K562 (cell line): Measurements from ENCODE around the gene RALB. TPM values are rescaled to one million over a fixed set of nuclear protein-coding genes. Genes with fewer than 3 reads are reported as not detected.
A peak's percentile ranks its signal among the peaks of the same experiment; 100 is the strongest.

Source experiments
- ATAC-seq: fragments of 200-7000 bp; cut with Tn5 transposase; 3 replicates; pipeline ENCODE4 v1.9.1; 2020; ENCODE audit warnings: moderate library complexity
- BruUV-seq: library from RNA; stranded (reverse); fragments of 400-500 nt; replicated peaks from 2 replicates; lab custom pipeline; 2021; lab: Mats Ljungman, UMichigan
- CTCF ChIA-PET: fragments of 300-600 bp; formaldehyde crosslinking; extraction: SDS; loops from one replicate; lab custom pipeline; 2021; ENCODE audit warnings: low intra/inter-chr PET ratio; lab: Yijun Ruan, JAX
- POLR2A ChIA-PET: fragments of 300-600, 350-650 bp; sonication (Branson Sonifier 250); formaldehyde crosslinking; extraction: SDS; loops from one replicate; lab custom pipeline; 2021; ENCODE audit warnings: antibody characterized with exemption, inconsistent platforms; lab: Yijun Ruan, JAX
- DNase-seq, 4 experiments: peaks; one replicate each; pipeline versions ENCODE4 v3.0.0 to v3.0.0-alpha.2; 2011 to 2018; ENCODE audit warnings: low spot score in 3 of 4, mixed read lengths in 3 of 4; ENCODE audit errors: extremely low read depth in 1 of 4
- FAIRE-seq: peaks from 2 replicates; lab custom pipeline; 2011; peaks lifted over from hg19 to GRCh38; lab: Jason Lieb, UNC
- H2AFZ ChIP-seq: 2 replicates; pipeline ENCODE4 v1.6.0; 2011; ENCODE audit warnings: low read depth, low read length, control low read depth, inconsistent platforms
- H3K27ac ChIP-seq: fragments of 200-600 bp; 3 replicates; pipeline ENCODE4 v1.8.0; 2011; ENCODE audit warnings: low read depth, mild to moderate bottlenecking, control low read depth, inconsistent platforms, low read length, moderate library complexity, mixed read lengths; ENCODE audit errors: extremely low read depth
- H3K27me3 ChIP-seq, 2 experiments: fragments of 300-600 bp in 1 of 2; 2 replicates in 1 of 2; 3 replicates in 1 of 2; pipeline versions ENCODE4 v1.6.0 to v1.8.0; 2011; ENCODE audit warnings: inconsistent platforms in 2 of 2, low read length in 2 of 2, mild to moderate bottlenecking in 1 of 2, mixed read lengths in 1 of 2, moderate library complexity in 1 of 2; ENCODE audit not compliant: control insufficient read depth in 2 of 2, insufficient read depth in 2 of 2
- H3K36me3 ChIP-seq: fragments of 300-600 bp; 3 replicates; pipeline ENCODE4 v1.8.0; 2011; ENCODE audit warnings: mild to moderate bottlenecking, low read length, inconsistent platforms; ENCODE audit not compliant: control insufficient read depth, insufficient read depth
- H3K4me1 ChIP-seq, 2 experiments: fragments of 200-600 bp in 1 of 2; replicated peaks in 1 of 2; 2 replicates in 1 of 2; 3 replicates in 1 of 2; pipeline versions ENCODE4 v1.5.1 to v1.8.0; 2011; ENCODE audit warnings: inconsistent platforms in 2 of 2, low read length in 2 of 2, mild to moderate bottlenecking in 1 of 2, mixed read lengths in 1 of 2, moderate library complexity in 1 of 2; ENCODE audit not compliant: control insufficient read depth in 2 of 2, insufficient read depth in 2 of 2
- H3K4me2 ChIP-seq: 2 replicates; pipeline ENCODE4 v1.6.1; 2011; ENCODE audit warnings: low read length, control low read depth, inconsistent platforms, mixed read lengths; ENCODE audit not compliant: insufficient read depth
- H3K4me3 ChIP-seq: fragments of 200-600 bp; sonication (generic), shearing (Covaris generic); 2 replicates; pipeline ENCODE4 v1.5.1; 2016; ENCODE audit warnings: control low read depth, inconsistent platforms
- H3K79me2 ChIP-seq: fragments of 200-600 bp; 3 replicates; pipeline ENCODE4 v1.8.0; 2011; ENCODE audit warnings: low read length, inconsistent platforms; ENCODE audit not compliant: control insufficient read depth, insufficient read depth
- H3K9ac ChIP-seq, 2 experiments: 2 replicates each; pipeline versions ENCODE4 v1.6.0 to v1.6.1; 2011; ENCODE audit warnings: low read depth in 2 of 2, low read length in 2 of 2, control low read depth in 1 of 2, inconsistent platforms in 1 of 2, mild to moderate bottlenecking in 1 of 2, mixed read lengths in 1 of 2; ENCODE audit not compliant: insufficient read depth in 1 of 2
- H3K9me1 ChIP-seq: one replicate; pipeline ENCODE4 v1.6.0; 2011; ENCODE audit warnings: inconsistent platforms, mild to moderate bottlenecking, low read length, moderate library complexity; ENCODE audit not compliant: control insufficient read depth, insufficient read depth
- H3K9me3 ChIP-seq: replicated peaks from 2 replicates; pipeline ENCODE4 v1.5.1; 2011; ENCODE audit warnings: low read depth, low read length, inconsistent platforms; ENCODE audit not compliant: control insufficient read depth, insufficient read depth
- H4K20me1 ChIP-seq: replicated peaks from 2 replicates; pipeline ENCODE4 v1.6.1; 2011; ENCODE audit warnings: low read length, inconsistent platforms, mixed read lengths; ENCODE audit not compliant: control insufficient read depth, insufficient read depth
- LCOR ChIP-seq: sonication (generic); formaldehyde crosslinking; IDR thresholded peaks from 2 replicates; pipeline ENCODE4 v1.8.0; 2022; ENCODE audit warnings: mild to moderate bottlenecking, missing genetic modification reagents
- NFATC3 ChIP-seq: fragments of 450-650 bp; IDR thresholded peaks from 2 replicates; pipeline ENCODE4 v1.6.1; 2017; ENCODE audit warnings: mild to moderate bottlenecking
- POLR2G ChIP-seq: fragments of 200-400 bp; formaldehyde crosslinking; IDR thresholded peaks from 2 replicates; pipeline ENCODE4 v1.6.1; 2017; ENCODE audit warnings: low read depth, mild to moderate bottlenecking, antibody characterized with exemption, low read length, moderate library complexity
- SMAD4 ChIP-seq: fragments of 250-450 bp; sonication (Bioruptor Pico); conservative IDR thresholded peaks from 2 replicates; pipeline ENCODE4 v1.8.0; 2021; ENCODE audit warnings: inconsistent platforms, mild to moderate bottlenecking, moderate library complexity
- WHSC1 ChIP-seq: IDR thresholded peaks from one replicate; pipeline ENCODE4 v1.6.1; 2012; ENCODE audit warnings: low read length, control low read depth, inconsistent platforms
- ZNF395 ChIP-seq: fragments of 200-800 bp; sonication (Bioruptor generic); IDR thresholded peaks from 2 replicates; pipeline ENCODE4 v1.6.1; 2017; ENCODE audit warnings: missing genetic modification characterization, missing compliant biosample characterization
- ZNF551 ChIP-seq: fragments of 250-450 bp; sonication (Bioruptor Pico); IDR thresholded peaks from 2 replicates; pipeline ENCODE4 v1.5.0; 2021; ENCODE audit warnings: mild to moderate bottlenecking, moderate library complexity
- WGBS: fragments of 100-300 bp; shearing (Covaris generic); methylation state at CpG from one replicate; pipeline ENCODE4 v1.1.6; 2016; ENCODE audit warnings: low coverage, mixed read lengths; ENCODE audit not compliant: insufficient coverage; ENCODE audit errors: missing lambda C conversion rate; 5-methylcytosine and 5-hydroxymethylcytosine counted together
- in situ Hi-C: fragments of 300-500 bp; cut with MboI; formaldehyde crosslinking; loops from 4 replicates; pipeline ENCODE4 v1.15.0; 2018; ENCODE audit warnings: inconsistent platforms, mixed read lengths
- intact Hi-C: fragments of 100-400 bp; cut with micrococcal nuclease; formaldehyde crosslinking; loops from 2 replicates; pipeline ENCODE4 v1.14.2; 2022
- polyA plus RNA-seq, 8 experiments: library from polyadenylated mRNA; depleted of rRNA in 4 of 8; stranded (reverse) in 5 of 8; unstranded in 3 of 8; fragments of >200 nt; fragmentation: Nextera tagmentation in 2 of 8; fragmentation: Illumina TruSeq in 1 of 8; extraction: Ambion mirVana in 2 of 8; extraction: Trizol in 1 of 8; gene quantifications; 2 replicates each; pipeline versions ENCODE4 v1.2.1 to v1.2.3, GENCODE V29; 2011 to 2014; ENCODE audit warnings: inconsistent platforms in 1 of 8, missing spikeins in 1 of 8
- total RNA-seq, 7 experiments: library from RNA; depleted of rRNA in 6 of 7; stranded (reverse); fragments of >200 nt in 6 of 7; fragmentation: Illumina TruSeq in 2 of 7; extraction: Trizol in 2 of 7; gene quantifications; 2 replicates each; pipeline versions ENCODE4 v1.2.1 to v1.2.3, GENCODE V29; 2011 to 2021; ENCODE audit warnings: low replicate concordance in 1 of 7

RALB gene
- total and polyA plus RNA-seq, 9 of the 15 experiments (the other 6 are each of a cell fraction or from before 2014, with no cell fraction given): 14.8 to 65.6 (median 38.4) TPM

GRCh38 chr2:120218181-120218580 lies 34.5 kb upstream of the RALB start:
- no TSS peak for BruUV-seq
- Histone ChIP-seq H3K4me2 (no peak overlapping the region), H3K36me3 (peaks cover 33% of the 10 kb centered on the region), H4K20me1 (0 out of 2 replicates have a peak, but pooled peaks cover 3% of the 10 kb centered on the region), H3K27me3 (no peaks in the 10 kb centered on the region; a peak in 1 of 5 replicates), H3K9me1 (no peaks in the 10 kb centered on the region), H3K27ac (no peak overlapping the region), H3K4me3 (no peak overlapping the region), H3K4me1 (peaks cover 12 to 15% of the 10 kb centered on the region in 2 experiments; a peak in 4 of 5 replicates), H2AFZ (no peak overlapping the region), H3K9me3 (0 out of 2 replicates have a peak, but pooled peaks cover 2% of the 10 kb centered on the region), H3K79me2 (peaks cover 28% of the 10 kb centered on the region), H3K9ac (no peak overlapping the region)
- POLR2A ChIA-PET: interaction anchor here (1.0 to 1.8 kb wide), 2 partner anchors 10 kb away, joined by 3 to 4 read pairs; no protein-coding TSS in a partner anchor
- no peak for DNase-seq
- CTCF ChIA-PET: no interaction called here
- no peak for FAIRE-seq
- intact Hi-C loops: no loop called here
- TF ChIP-seq LCOR (CRISPR knock-in tag) (no peak), NFATC3 (no peak), ZNF551 (CRISPR knock-in tag) (no peak), ZNF395 (CRISPR knock-in tag) (no peak), POLR2G (0 out of 2 replicates have a peak, but pooled peaks have one; percentile 22), SMAD4 (CRISPR knock-in tag) (no peak), WHSC1 (no peak)
- no peak for ATAC-seq
- in situ Hi-C loops: no loop called here
- 88% methylated on average over 5 of the region's 5 CpGs for WGBS
